ENCODE data around the gene VWF.

The VWF gene

GRCh38 chr12:6052940-6053329 lies 71.5 kb downstream of the VWF start:
- no peak for DNase-seq (ENCODE audit: low read depth)

GRCh38 chr12:6052206-6052939 lies 72.1 kb downstream of the VWF start:
- no peak overlapping the region for H3K4me3 ChIP-seq (ENCODE audit: low read depth, low read length)
- no peak for DNase-seq (ENCODE audit: low read depth)
- TF ChIP-seq CTCF (IDR thresholded peaks at IDR 0.05; ENCODE audit: control insufficient read depth, extremely low read depth, insufficient read depth): no peak

More at GRCh38 chr12:6052940-6053329, 71.5 kb downstream of the VWF start:
- no peak for TF ChIP-seq CTCF (IDR thresholded peaks at IDR 0.05; ENCODE audit: control insufficient read depth, extremely low read depth, insufficient read depth)
- no peak overlapping the region for H3K4me3 ChIP-seq (ENCODE audit: low read depth, low read length)

- DNase-seq (ENCODE audit: low read depth): no peak
- no peak for TF ChIP-seq CTCF (IDR thresholded peaks at IDR 0.05; ENCODE audit: control insufficient read depth, extremely low read depth, insufficient read depth)
- H3K4me3 ChIP-seq (ENCODE audit: low read depth, low read length): no peak overlapping the region
Measured at GRCh38 chr12:6049992-6050391, 74.5 kb downstream of the VWF start.

GRCh38 chr12:6049587-6049986 lies 74.9 kb downstream of the VWF start:
- H3K4me3 ChIP-seq (ENCODE audit: low read depth, low read length): no peak overlapping the region
- no peak for TF ChIP-seq CTCF (IDR thresholded peaks at IDR 0.05; ENCODE audit: control insufficient read depth, extremely low read depth, insufficient read depth)
- DNase-seq (ENCODE audit: low read depth): no peak

GRCh38 chr12:6047249-6048237 lies 76.9 kb downstream of the VWF start:
- no peak overlapping the region for H3K4me3 ChIP-seq (ENCODE audit: low read depth, low read length)
- no peak for DNase-seq (ENCODE audit: low read depth)
- TF ChIP-seq CTCF (IDR thresholded peaks at IDR 0.05; ENCODE audit: control insufficient read depth, extremely low read depth, insufficient read depth): no peak

- no peak for TF ChIP-seq CTCF (IDR thresholded peaks at IDR 0.05; ENCODE audit: control insufficient read depth, extremely low read depth, insufficient read depth)
- no peak overlapping the region for H3K4me3 ChIP-seq (ENCODE audit: low read depth, low read length)
- no peak for DNase-seq (ENCODE audit: low read depth)
Measured at GRCh38 chr12:6046511-6047180, 77.8 kb downstream of the VWF start.

All from LNCaP clone FGC (cell line).